IPS-NIHi7 (cell line): ENCODE measurements around the gene ODF2.
"Not testable (repeated sequence)": the region's sequence is repeated elsewhere in the genome, so short reads cannot be mapped to it uniquely, and the experiment has no call there.

Experiments
- DNase-seq: peaks from one replicate; pipeline ENCODE4 v3.0.0; 2012; ENCODE audit warnings: mixed read lengths; ENCODE audit errors: extremely low spot score

Gene ODF2

GRCh38 chr9:128455849-128456612 is at the start of gene ODF2:
ODF2 (plus strand) TSS chr9:128456006; CDS start chr9:128456092, 86 bp downstream.
- peak; percentile 100 for DNase-seq

- no peak for DNase-seq
Observed at GRCh38 chr9:128406848-128407391, 48.9 kb upstream of the ODF2 start.

- DNase-seq: no peak
Observed at GRCh38 chr9:128408963-128409431, 46.8 kb upstream of the ODF2 start.

- DNase-seq: no peak
Observed at GRCh38 chr9:128409450-128409849, 46.4 kb upstream of the ODF2 start.

GRCh38 chr9:128409978-128410377 is 45.8 kb upstream of the ODF2 start:
- DNase-seq: peak; percentile 52

- no peak for DNase-seq
Observed at GRCh38 chr9:128411364-128412119, 44.3 kb upstream of the ODF2 start.

GRCh38 chr9:128412120-128412790 is 43.6 kb upstream of the ODF2 start:
- DNase-seq: peak; percentile 89

- not testable (repeated sequence) for DNase-seq
Observed at GRCh38 chr9:128413728-128414127, 42.1 kb upstream of the ODF2 start.

GRCh38 chr9:128414461-128414860 is 41.3 kb upstream of the ODF2 start:
- DNase-seq: no peak

GRCh38 chr9:128415281-128415680 is 40.5 kb upstream of the ODF2 start:
- DNase-seq: no peak

GRCh38 chr9:128416014-128416413 is 39.8 kb upstream of the ODF2 start:
- DNase-seq: no peak

GRCh38 chr9:128416432-128417019 is 39.3 kb upstream of the ODF2 start:
- no peak for DNase-seq

- no peak for DNase-seq
Observed at GRCh38 chr9:128419061-128419925, 36.5 kb upstream of the ODF2 start.

GRCh38 chr9:128420060-128420650 is 35.7 kb upstream of the ODF2 start:
- DNase-seq: peak; percentile 76

- DNase-seq: peak; percentile 83
Observed at GRCh38 chr9:128420651-128421481, 34.9 kb upstream of the ODF2 start, which contains the start of gene CERCAM. CERCAM (plus strand) TSS chr9:128420857; CDS start chr9:128420878, 21 bp downstream.

- no peak for DNase-seq
Observed at GRCh38 chr9:128421482-128421996, 34.3 kb upstream of the ODF2 start.

- DNase-seq: not testable (repeated sequence)
Observed at GRCh38 chr9:128422022-128422782, 33.6 kb upstream of the ODF2 start.

- no peak for DNase-seq
Observed at GRCh38 chr9:128422783-128423150, 33.0 kb upstream of the ODF2 start.
